ENCODE data around the gene NELFB. TPM values are rescaled to one million over a fixed set of nuclear protein-coding genes. Genes with fewer than 3 reads are reported as not detected.

Gene NELFB
- total RNA-seq, 2 experiments from 2014 or later, result 54.4 to 56.4 TPM

- H3K9me3 Mint-ChIP-seq, result no peaks in the 10 kb centered on the region
- DNase-seq, result no peak
- H3K27ac Mint-ChIP-seq, result no peak overlapping the region
- H3K4me3 Mint-ChIP-seq, result peak overlapping the region; percentile 37
- no peaks in the 10 kb centered on the region for H3K36me3 Mint-ChIP-seq
- no peaks in the 10 kb centered on the region for H3K27me3 Mint-ChIP-seq
- peaks cover 4% of the 10 kb centered on the region for H3K4me1 Mint-ChIP-seq
Observed at GRCh38 chr9:137220317-137221094, 34.6 kb upstream of the NELFB start.

- Mint-ChIP-seq H3K36me3 (no peaks in the 10 kb centered on the region), H3K4me3 (peak overlapping the region; percentile 37), H3K27me3 (no peaks in the 10 kb centered on the region), H3K9me3 (no peaks in the 10 kb centered on the region), H3K4me1 (peaks cover 4% of the 10 kb centered on the region), H3K27ac (no peak overlapping the region)
- no peak for DNase-seq
Observed at GRCh38 chr9:137221095-137221505, 34.0 kb upstream of the NELFB start.

- no peak for DNase-seq
- H3K4me3 Mint-ChIP-seq, result no peak overlapping the region
Observed at GRCh38 chr9:137221506-137222111, 33.5 kb upstream of the NELFB start.

GRCh38 chr9:137222190-137223077 is 32.7 kb upstream of the NELFB start, which contains the start of gene RNF208:
Gene RNF208, minus strand, starts transcription at chr9:137222240. Its CDS starts 1,028 bp downstream, at chr9:137221212.
- Mint-ChIP-seq H3K27me3 (peaks cover 4% of the 10 kb centered on the region), H3K9me3 (no peaks in the 10 kb centered on the region), H3K27ac (peak within 1 kb of the TSS; percentile 38), H3K36me3 (no peaks in the 10 kb centered on the region), H3K4me3 (peak within 1 kb of the TSS; percentile 85), H3K4me1 (peaks cover 4% of the 10 kb centered on the region)
- peak; percentile 45 for DNase-seq

More at GRCh38 chr9:137221506-137222111, 33.5 kb upstream of the NELFB start:
- peaks cover 4% of the 10 kb centered on the region for H3K4me1 Mint-ChIP-seq
- no peaks in the 10 kb centered on the region for H3K9me3 Mint-ChIP-seq
- H3K36me3 Mint-ChIP-seq, result no peaks in the 10 kb centered on the region
- H3K27me3 Mint-ChIP-seq, result peaks cover 3% of the 10 kb centered on the region
- H3K27ac Mint-ChIP-seq, result no peak overlapping the region

DNA sequence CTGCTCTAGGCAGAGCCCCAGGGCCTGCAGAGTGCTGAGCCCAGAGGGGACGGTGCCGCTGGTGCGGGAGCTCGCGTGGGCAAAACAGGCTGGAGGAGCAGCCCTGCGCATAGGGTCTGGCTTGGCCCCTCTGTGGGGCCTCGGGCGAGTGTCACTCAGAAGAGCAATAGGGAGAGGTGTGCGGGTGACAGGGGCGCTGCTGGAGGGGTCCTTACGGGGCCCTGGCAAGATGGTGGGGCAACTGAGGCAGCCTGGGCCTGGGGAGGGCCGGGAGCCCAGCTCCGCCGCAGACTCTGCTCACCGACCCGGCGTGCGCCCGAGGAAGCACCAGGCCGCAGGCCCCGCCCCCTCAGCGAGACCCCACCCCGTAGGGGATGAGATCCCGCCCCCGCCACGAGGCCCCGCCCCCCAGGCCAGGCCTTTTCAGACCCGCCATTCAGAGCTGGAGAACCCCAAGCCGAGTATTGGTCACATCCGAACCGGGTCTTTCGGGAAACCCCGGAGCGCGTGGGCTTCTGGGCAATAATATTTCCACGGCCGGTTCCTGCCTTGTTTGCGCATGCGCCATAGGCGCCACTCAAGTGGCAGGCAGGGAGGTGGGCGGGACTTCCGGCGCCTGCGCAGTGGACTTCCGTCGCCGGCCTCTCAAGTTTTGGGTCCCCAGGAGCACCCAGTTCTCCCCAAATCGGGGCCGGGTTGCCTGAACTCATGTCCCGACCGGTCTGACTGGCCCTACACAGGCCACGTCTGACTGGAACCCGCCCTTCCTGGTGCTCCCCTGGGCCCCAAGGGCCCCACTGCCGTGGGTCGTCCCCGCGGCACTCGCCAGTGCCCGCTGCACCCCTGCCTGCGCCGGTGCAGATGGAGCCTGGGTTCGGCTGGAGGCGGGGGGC is 31.8 kb upstream of the NELFB start:
- Mint-ChIP-seq H3K4me3 (peak overlapping the region; percentile 85), H3K4me1 (peaks cover 6% of the 10 kb centered on the region), H3K27me3 (peaks cover 8% of the 10 kb centered on the region), H3K9me3 (no peaks in the 10 kb centered on the region), H3K27ac (peak overlapping the region; percentile 38), H3K36me3 (no peaks in the 10 kb centered on the region)
- DNase-seq, result peak; percentile 98

DNA sequence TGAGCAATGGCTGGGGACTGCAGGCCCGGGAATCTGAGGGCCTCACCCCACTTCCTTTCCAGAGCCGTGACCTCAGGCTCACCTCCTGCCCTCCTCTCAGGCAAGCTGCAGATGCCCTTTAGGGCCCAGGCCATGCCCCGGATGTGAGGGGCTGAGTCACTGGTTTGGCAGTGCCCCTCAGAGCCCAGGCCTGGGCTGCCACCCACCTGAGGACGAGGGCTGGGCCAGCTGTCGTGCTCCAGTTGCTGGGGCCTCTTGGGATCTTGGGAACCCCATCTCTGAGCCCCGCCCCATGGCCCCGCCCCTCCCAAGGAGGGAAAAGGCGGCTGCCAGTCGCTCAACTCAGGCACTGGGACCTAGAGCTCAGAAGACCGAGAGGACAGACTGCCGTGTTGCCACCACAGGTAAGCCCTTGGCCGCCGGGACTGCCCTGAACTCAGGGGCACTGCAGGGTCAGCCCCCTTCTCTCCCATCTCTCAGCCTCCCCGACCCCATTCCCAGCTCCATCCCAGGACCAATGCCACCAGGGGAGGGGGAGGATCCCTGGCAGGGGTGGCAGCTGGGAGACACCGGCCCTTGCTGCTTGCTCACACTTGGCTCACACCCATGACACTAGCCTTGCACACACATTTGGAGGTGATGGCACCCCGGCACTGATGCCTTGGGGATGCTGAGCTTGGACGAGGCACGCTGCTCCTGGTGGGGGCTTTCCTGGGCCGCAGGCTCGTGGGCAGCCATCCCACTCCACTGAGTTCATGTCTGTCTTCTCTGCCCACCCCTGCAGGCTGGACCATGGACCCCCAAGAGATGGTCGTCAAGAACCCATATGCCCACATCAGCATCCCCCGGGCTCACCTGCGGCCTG is 30.1 kb upstream of the NELFB start, which contains the start of gene CYSRT1:
Gene CYSRT1 (plus strand): TSS at position 345 of the 865 bp plus-strand sequence. CDS start 448 bp downstream, at position 793.
- H3K4me1 Mint-ChIP-seq, result peaks cover 6% of the 10 kb centered on the region
- H3K9me3 Mint-ChIP-seq, result no peaks in the 10 kb centered on the region
- H3K27me3 Mint-ChIP-seq, result peaks cover 12% of the 10 kb centered on the region
- DNase-seq, result peak; percentile 33
- no peaks in the 10 kb centered on the region for H3K36me3 Mint-ChIP-seq
- peak within 1 kb of the TSS; percentile 75 for H3K4me3 Mint-ChIP-seq
- peak within 1 kb of the TSS; percentile 38 for H3K27ac Mint-ChIP-seq

DNA sequence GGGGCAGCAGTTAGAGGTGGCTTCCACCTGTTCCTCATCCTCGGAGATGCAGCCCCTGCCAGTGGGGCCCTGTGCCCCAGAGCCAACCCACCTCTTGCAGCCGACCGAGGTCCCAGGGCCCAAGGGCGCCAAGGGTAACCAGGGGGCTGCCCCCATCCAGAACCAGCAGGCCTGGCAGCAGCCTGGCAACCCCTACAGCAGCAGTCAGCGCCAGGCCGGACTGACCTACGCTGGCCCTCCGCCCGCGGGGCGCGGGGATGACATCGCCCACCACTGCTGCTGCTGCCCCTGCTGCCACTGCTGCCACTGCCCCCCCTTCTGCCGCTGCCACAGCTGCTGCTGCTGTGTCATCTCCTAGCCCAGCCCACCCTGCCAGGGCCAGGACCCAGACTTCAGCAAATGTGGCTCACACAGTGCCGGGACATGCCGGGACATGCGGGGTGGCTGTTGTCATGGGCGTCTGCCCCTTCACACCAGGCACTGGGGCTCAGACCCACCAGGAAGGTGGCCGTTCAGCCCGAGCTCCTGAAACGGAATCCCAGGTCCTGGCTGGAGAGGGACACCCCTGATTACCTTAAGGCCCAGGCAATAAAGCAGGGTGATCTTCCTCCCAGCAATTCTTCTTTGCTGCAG is 29.3 kb upstream of the NELFB start:
- no peaks in the 10 kb centered on the region for H3K36me3 Mint-ChIP-seq
- peaks cover 12% of the 10 kb centered on the region for H3K27me3 Mint-ChIP-seq
- H3K4me3 Mint-ChIP-seq, result no peak overlapping the region
- no peak overlapping the region for H3K27ac Mint-ChIP-seq
- no peaks in the 10 kb centered on the region for H3K9me3 Mint-ChIP-seq
- peaks cover 6% of the 10 kb centered on the region for H3K4me1 Mint-ChIP-seq
- no peak for DNase-seq

- H3K4me1 Mint-ChIP-seq, result peaks cover 6% of the 10 kb centered on the region
- H3K27me3 Mint-ChIP-seq, result peaks cover 12% of the 10 kb centered on the region
- H3K27ac Mint-ChIP-seq, result no peak overlapping the region
- H3K4me3 Mint-ChIP-seq, result no peak overlapping the region
- DNase-seq, result no peak
- H3K36me3 Mint-ChIP-seq, result no peaks in the 10 kb centered on the region
- no peaks in the 10 kb centered on the region for H3K9me3 Mint-ChIP-seq
Observed at GRCh38 chr9:137226338-137227053, 28.6 kb upstream of the NELFB start.

DNA sequence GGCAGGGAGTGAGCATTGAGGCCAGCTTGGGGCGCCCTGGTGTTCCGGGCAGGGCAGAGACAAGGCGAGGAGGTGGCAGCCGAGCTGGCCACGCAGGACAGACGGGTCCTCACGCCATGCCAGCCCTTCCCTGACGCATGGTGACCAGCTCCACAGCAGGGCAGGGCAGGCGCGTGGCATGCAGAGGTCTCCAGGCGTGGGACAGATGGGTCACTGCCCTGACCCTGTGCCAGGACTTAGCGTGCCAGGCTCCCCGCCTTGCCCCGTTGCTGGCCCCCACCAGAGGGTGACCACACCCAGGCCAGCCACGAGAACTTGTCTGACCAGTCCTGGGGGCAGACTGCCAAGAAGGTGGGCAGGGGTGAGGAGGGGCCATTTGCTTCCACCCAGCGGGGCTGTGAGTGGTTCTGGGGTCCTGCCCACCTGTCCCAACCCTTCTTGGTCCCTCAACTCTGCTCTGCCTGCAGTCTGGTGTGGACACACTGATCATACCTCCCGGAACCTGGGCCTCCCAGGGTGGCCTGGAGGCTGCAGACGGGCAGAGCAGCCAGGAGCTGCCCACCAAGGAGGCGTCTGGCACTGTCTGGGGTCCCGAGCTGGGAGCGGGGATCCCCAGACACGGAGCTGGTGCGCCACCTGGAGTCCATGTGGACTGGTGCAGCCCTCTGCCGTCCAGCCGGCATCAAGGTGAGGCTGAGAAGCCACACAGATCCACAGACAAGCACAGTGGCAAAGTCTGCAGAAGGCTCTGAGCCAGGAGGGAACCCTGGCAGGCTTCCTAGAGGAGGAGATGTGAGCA is 27.9 kb upstream of the NELFB start, which contains the start of gene RNF224:
Gene RNF224 (plus strand): TSS at position 449 of the 799 bp plus-strand sequence. CDS start 834 bp downstream, outside the sequence.
- no peak within 1 kb of the TSS for H3K4me3 Mint-ChIP-seq
- peak; percentile 84 for DNase-seq
- H3K9me3 Mint-ChIP-seq, result no peaks in the 10 kb centered on the region
- peaks cover 12% of the 10 kb centered on the region for H3K27me3 Mint-ChIP-seq
- peak within 1 kb of the TSS; percentile 64 for H3K27ac Mint-ChIP-seq
- peaks cover 6% of the 10 kb centered on the region for H3K4me1 Mint-ChIP-seq
- H3K36me3 Mint-ChIP-seq, result no peaks in the 10 kb centered on the region

DNA sequence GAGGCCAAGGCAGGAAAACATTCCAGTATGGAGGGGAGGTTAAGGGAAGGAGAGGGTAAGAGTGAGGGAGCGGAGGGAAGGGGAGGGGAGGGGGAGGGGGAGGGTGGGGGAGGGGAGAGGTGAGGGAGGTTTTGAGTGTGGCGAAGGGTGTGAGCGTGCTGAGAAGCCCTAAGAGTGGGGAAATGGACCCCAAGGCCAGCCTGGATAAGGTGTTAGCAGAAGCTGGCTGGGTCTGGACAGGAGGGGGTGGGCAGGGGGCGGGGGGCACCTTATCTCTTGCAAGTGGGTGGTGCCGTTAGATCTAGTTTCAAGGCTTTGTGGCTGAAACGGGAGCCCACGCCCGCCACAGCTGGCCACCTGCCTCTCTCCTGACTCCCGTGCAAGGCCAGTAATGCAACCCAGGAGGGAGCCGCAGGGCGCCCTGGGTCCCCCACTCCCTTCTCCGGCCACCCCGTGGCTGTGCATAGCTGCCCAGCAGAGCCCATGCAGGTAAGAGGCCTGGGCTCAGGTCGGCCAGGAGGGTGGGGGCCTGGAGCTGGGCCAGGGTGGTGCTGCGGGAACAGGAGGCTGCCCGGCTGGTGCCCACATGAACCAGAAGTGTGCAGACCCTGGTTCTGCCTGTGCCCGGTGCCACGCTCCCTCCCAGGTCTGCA is 27.1 kb upstream of the NELFB start:
- Mint-ChIP-seq H3K9me3 (no peaks in the 10 kb centered on the region), H3K27ac (peak overlapping the region; percentile 64), H3K36me3 (no peaks in the 10 kb centered on the region), H3K4me1 (peaks cover 4% of the 10 kb centered on the region), H3K4me3 (no peak overlapping the region), H3K27me3 (peaks cover 12% of the 10 kb centered on the region)
- no peak for DNase-seq

GRCh38 chr9:137228506-137228967 is 26.6 kb upstream of the NELFB start:
- Mint-ChIP-seq H3K27me3 (peaks cover 12% of the 10 kb centered on the region), H3K9me3 (no peaks in the 10 kb centered on the region), H3K36me3 (no peaks in the 10 kb centered on the region), H3K27ac (no peak overlapping the region), H3K4me1 (peaks cover 4% of the 10 kb centered on the region), H3K4me3 (no peak overlapping the region)
- DNase-seq, result no peak
